ENCODE results near the gene PIAS1. TPM values are rescaled to one million over a fixed set of nuclear protein-coding genes. Genes with fewer than 3 reads are reported as not detected.

PIAS1 gene
- total and polyA plus RNA-seq, 9 of the 15 experiments (the other 6 are each of a cell fraction or from before 2014, with no cell fraction given): 18.0 to 59.1 (median 28.5) TPM

- no peak overlapping the region for H3K4me2 ChIP-seq (ENCODE audit: insufficient read depth, low read length)
- H2AFZ ChIP-seq (ENCODE audit: low read depth, low read length): no peak overlapping the region
- intact Hi-C loops (cut with micrococcal nuclease) (no loop called here), in situ Hi-C loops (cut with MboI) (no loop called here)
- no peak overlapping the region for H3K4me3 ChIP-seq
- FAIRE-seq (no peak), ATAC-seq (no peak), DNase-seq (ENCODE audit: extremely low read depth in 1 of 4, low spot score in 3 of 4) (no peak)
- no peaks in the 10 kb centered on the region for H4K20me1 ChIP-seq (replicated peaks; ENCODE audit: control insufficient read depth, insufficient read depth, low read length)
- ChIA-PET CTCF (ENCODE audit: low intra/inter-chr PET ratio) (no interaction called here), POLR2A (no interaction called here)
- peaks cover 12% of the 10 kb centered on the region; the same call in 2 of the 3 replicates for H3K79me2 ChIP-seq (ENCODE audit: control insufficient read depth, insufficient read depth, low read length)
- WGBS (ENCODE audit: insufficient coverage, low coverage, missing lambda C conversion rate): 100% methylated on average over 1 of the region's 1 CpG
- H3K27ac ChIP-seq (ENCODE audit: extremely low read depth, low read depth, low read length): no peak overlapping the region
- no peaks in the 10 kb centered on the region for H3K4me1 ChIP-seq (replicated peaks in 1 of 2; ENCODE audit: control insufficient read depth in 2 of 2, insufficient read depth in 2 of 2, low read length in 2 of 2)
- H3K9me3 ChIP-seq (replicated peaks; ENCODE audit: control insufficient read depth, insufficient read depth, low read depth, low read length): no peaks in the 10 kb centered on the region
- H3K9me1 ChIP-seq (ENCODE audit: control insufficient read depth, insufficient read depth, low read length): no peaks in the 10 kb centered on the region
- no peak overlapping the region for H3K9ac ChIP-seq (ENCODE audit: insufficient read depth in 1 of 2, low read depth in 2 of 2, low read length in 2 of 2)
- BruUV-seq (replicated peaks): TSS peak; percentile 30
- H3K36me3 ChIP-seq (ENCODE audit: control insufficient read depth, insufficient read depth, low read length): peaks cover 8% of the 10 kb centered on the region; the same call in 2 of the 3 replicates
- H3K27me3 ChIP-seq (ENCODE audit: control insufficient read depth in 2 of 2, insufficient read depth in 2 of 2, low read length in 2 of 2): no peaks in the 10 kb centered on the region
- TF ChIP-seq MCM7 (IDR thresholded peaks at IDR 0.05): no peak
- TF ChIP-seq SIN3B (IDR thresholded peaks at IDR 0.05; ENCODE audit: low read depth): no peak
Observed at GRCh38 chr15:68137096-68137495, 83.0 kb downstream of the PIAS1 start.

GRCh38 chr15:68143129-68143528 lies 89.0 kb downstream of the PIAS1 start:
- no peaks in the 10 kb centered on the region for H3K9me1 ChIP-seq (ENCODE audit: control insufficient read depth, insufficient read depth, low read length)
- H3K36me3 ChIP-seq (ENCODE audit: control insufficient read depth, insufficient read depth, low read length): peaks cover 29% of the 10 kb centered on the region
- H2AFZ ChIP-seq (ENCODE audit: low read depth, low read length): no peak overlapping the region
- FAIRE-seq (no peak), ATAC-seq (no peak), DNase-seq (ENCODE audit: extremely low read depth in 1 of 4, low spot score in 3 of 4) (no peak)
- BruUV-seq (replicated peaks): no TSS peak
- ChIA-PET CTCF (ENCODE audit: low intra/inter-chr PET ratio) (no interaction called here), POLR2A (no interaction called here)
- intact Hi-C loops (cut with micrococcal nuclease) (no loop called here), in situ Hi-C loops (cut with MboI) (no loop called here)
- H4K20me1 ChIP-seq (replicated peaks; ENCODE audit: control insufficient read depth, insufficient read depth, low read length): no peaks in the 10 kb centered on the region
- no peaks in the 10 kb centered on the region for H3K4me1 ChIP-seq (replicated peaks in 1 of 2; ENCODE audit: control insufficient read depth in 2 of 2, insufficient read depth in 2 of 2, low read length in 2 of 2)
- no peak overlapping the region for H3K27ac ChIP-seq (ENCODE audit: extremely low read depth, low read depth, low read length)
- H3K4me2 ChIP-seq (ENCODE audit: insufficient read depth, low read length): no peak overlapping the region
- WGBS (ENCODE audit: insufficient coverage, low coverage, missing lambda C conversion rate): 79% methylated on average over 2 of the region's 2 CpGs
- H3K9ac ChIP-seq (ENCODE audit: insufficient read depth in 1 of 2, low read depth in 2 of 2, low read length in 2 of 2): no peak overlapping the region
- no peak overlapping the region for H3K4me3 ChIP-seq
- H3K27me3 ChIP-seq (ENCODE audit: control insufficient read depth in 2 of 2, insufficient read depth in 2 of 2, low read length in 2 of 2): no peaks in the 10 kb centered on the region
- no peaks in the 10 kb centered on the region for H3K9me3 ChIP-seq (replicated peaks; ENCODE audit: control insufficient read depth, insufficient read depth, low read depth, low read length)
- 0 out of 2 replicates have a peak, but pooled peaks have one; percentile 28 for TF ChIP-seq C11orf30 (IDR thresholded peaks at IDR 0.05; ENCODE audit: low read depth)
- peak; percentile 51 for TF ChIP-seq ZNF316 (IDR thresholded peaks at IDR 0.05)
- no peak for TF ChIP-seq BACH1 (tag; IDR thresholded peaks at IDR 0.05)
- peaks cover 3% of the 10 kb centered on the region; the same call in 1 of the 3 replicates for H3K79me2 ChIP-seq (ENCODE audit: control insufficient read depth, insufficient read depth, low read length)

All from K562 (cell line).